IMR-90 (cell line): ENCODE measurements around the gene GATAD2A. TPM values are rescaled to one million over a fixed set of nuclear protein-coding genes. Genes with fewer than 3 reads are reported as not detected.

Source experiments
- ATAC-seq: fragments of 200-7000 bp; cut with Tn5 transposase; 2 replicates; pipeline ENCODE4 v1.9.1; 2020; ENCODE audit warnings: low read depth, mild to moderate bottlenecking, moderate library complexity
- BruUV-seq: library from RNA; stranded (reverse); fragments of 400-500 nt; replicated peaks from 2 replicates; lab custom pipeline; 2021; lab: Mats Ljungman, UMichigan
- CTCF ChIA-PET: fragments of 300-600 bp; formaldehyde crosslinking; extraction: SDS; loops from one replicate; lab custom pipeline; 2021; ENCODE audit warnings: antibody characterized with exemption; lab: Yijun Ruan, JAX
- POLR2A ChIA-PET: fragments of 300-600 bp; sonication (Branson Sonifier 250); formaldehyde crosslinking; loops from one replicate; lab custom pipeline; 2022; ENCODE audit warnings: antibody characterized with exemption; ENCODE audit not compliant: unreplicated experiment; lab: Charles Lee
- DNase-seq: peaks from one replicate; pipeline ENCODE4 v3.0.0; 2013
- H2AFZ ChIP-seq: replicated peaks from 2 replicates; pipeline ENCODE3; 2013; ENCODE audit warnings: low read length, mild to moderate bottlenecking; ENCODE audit not compliant: poor library complexity
- H2AK5ac ChIP-seq: 2 replicates; pipeline ENCODE4 v1.6.1; 2013; ENCODE audit warnings: low read depth, low read length, inconsistent platforms
- H2AK9ac ChIP-seq: replicated peaks from 2 replicates; pipeline ENCODE3; 2013; ENCODE audit warnings: mild to moderate bottlenecking, low read depth, low read length, moderate library complexity; ENCODE audit not compliant: poor library complexity
- H2BK120ac ChIP-seq: 2 replicates; pipeline ENCODE4 v1.6.1; 2013; ENCODE audit warnings: low read depth, low read length, inconsistent platforms
- H2BK15ac ChIP-seq: 3 replicates; pipeline ENCODE4 v1.6.1; 2013; ENCODE audit warnings: low read depth, low read length, inconsistent platforms
- H2BK20ac ChIP-seq: 2 replicates; pipeline ENCODE4 v1.6.1; 2013; ENCODE audit warnings: low read depth, mild to moderate bottlenecking, inconsistent platforms, low read length, moderate library complexity
- H2BK5ac ChIP-seq: 2 replicates; pipeline ENCODE4 v1.6.1; 2013; ENCODE audit warnings: mild to moderate bottlenecking, low read depth, low read length, inconsistent platforms; ENCODE audit not compliant: poor library complexity, severe bottlenecking
- H3K14ac ChIP-seq: replicated peaks from 2 replicates; pipeline ENCODE4 v1.6.1; 2013; ENCODE audit warnings: low read depth, low read length, inconsistent platforms
- H3K18ac ChIP-seq: 2 replicates; pipeline ENCODE4 v1.6.1; 2013; ENCODE audit warnings: low read depth, low read length, control low read depth
- H3K23ac ChIP-seq: 2 replicates; pipeline ENCODE4 v1.6.1; 2013; ENCODE audit warnings: low read depth, low read length, inconsistent platforms
- H3K27ac ChIP-seq: 2 replicates; pipeline ENCODE4 v1.5.1; 2013; ENCODE audit warnings: mild to moderate bottlenecking, control low read depth, low read length; ENCODE audit not compliant: insufficient read depth
- H3K27me3 ChIP-seq: 2 replicates; pipeline ENCODE4 v1.6.1; 2013; ENCODE audit warnings: low read length; ENCODE audit not compliant: control insufficient read depth, insufficient read depth
- H3K36me3 ChIP-seq: 2 replicates; pipeline ENCODE4 v1.6.1; 2013; ENCODE audit warnings: low read length, mixed read lengths; ENCODE audit not compliant: control insufficient read depth, insufficient read depth
- H3K4ac ChIP-seq: 2 replicates; pipeline ENCODE4 v1.6.1; 2013; ENCODE audit warnings: low read depth, low read length, inconsistent platforms
- H3K4me1 ChIP-seq: 2 replicates; pipeline ENCODE4 v1.6.1; 2013; ENCODE audit warnings: low read length, mixed read lengths; ENCODE audit not compliant: control insufficient read depth, insufficient read depth
- H3K4me2 ChIP-seq: 2 replicates; pipeline ENCODE4 v1.6.1; 2013; ENCODE audit warnings: low read depth, mild to moderate bottlenecking, control low read depth, low read length, moderate library complexity
- H3K4me3 ChIP-seq: 2 replicates; pipeline ENCODE4 v1.5.1; 2013; ENCODE audit warnings: low read depth, mild to moderate bottlenecking, control low read depth, low read length, moderate library complexity; ENCODE audit not compliant: insufficient read depth
- H3K56ac ChIP-seq: 2 replicates; pipeline ENCODE4 v1.6.1; 2013; ENCODE audit warnings: low read length, inconsistent platforms; ENCODE audit not compliant: insufficient read depth; ENCODE audit errors: extremely low read depth
- H3K79me1 ChIP-seq, 2 experiments: 2 replicates each; pipeline ENCODE4 v1.6.1; 2013; ENCODE audit warnings: low read length in 2 of 2, inconsistent platforms in 1 of 2, low read depth in 1 of 2
- H3K9ac ChIP-seq: 2 replicates; pipeline ENCODE4 v1.6.1; 2013; ENCODE audit warnings: low read depth, low read length, control low read depth
- H3K9me1 ChIP-seq: 2 replicates; pipeline ENCODE4 v1.6.1; 2013; ENCODE audit warnings: low read length, inconsistent platforms; ENCODE audit not compliant: insufficient read depth
- H3K9me3 ChIP-seq: 2 replicates; pipeline ENCODE4 v1.6.1; 2013; ENCODE audit warnings: low read length; ENCODE audit not compliant: control insufficient read depth, insufficient read depth
- H4K20me1 ChIP-seq: 2 replicates; pipeline ENCODE4 v1.6.1; 2013; ENCODE audit warnings: low read length, inconsistent platforms; ENCODE audit not compliant: insufficient read depth
- H4K5ac ChIP-seq: 2 replicates; pipeline ENCODE4 v1.6.1; 2013; ENCODE audit warnings: mild to moderate bottlenecking, low read depth, low read length, control low read depth
- H4K8ac ChIP-seq, 2 experiments: 2 replicates each; pipeline ENCODE4 v1.6.1; 2013; ENCODE audit warnings: low read depth in 2 of 2, low read length in 2 of 2, control low read depth in 1 of 2, inconsistent platforms in 1 of 2
- H4K91ac ChIP-seq: 2 replicates; pipeline ENCODE4 v1.6.1; 2013; ENCODE audit warnings: low read depth, low read length, inconsistent platforms; ENCODE audit not compliant: insufficient read depth
- BHLHE40 ChIP-seq: fragments of 150-350 bp; IDR thresholded peaks from 2 replicates; pipeline ENCODE4 v1.6.1; 2016; ENCODE audit warnings: mild to moderate bottlenecking, low read depth, low read length
- CEBPB ChIP-seq: IDR thresholded peaks from 2 replicates; pipeline ENCODE4 v1.6.1; 2012; ENCODE audit warnings: low read depth, low read length, improper control_type of control experiment
- CHD1 ChIP-seq: IDR thresholded peaks from 2 replicates; pipeline ENCODE4 v1.6.1; 2012; ENCODE audit warnings: low read depth, low read length, improper control_type of control experiment
- CTCF ChIP-seq: conservative IDR thresholded peaks from 2 replicates; pipeline ENCODE4 v1.5.1; 2012; ENCODE audit warnings: mild to moderate bottlenecking, low read depth, low read length, improper control_type of control experiment
- ELK1 ChIP-seq: fragments of 150-350 bp; IDR thresholded peaks from 2 replicates; pipeline ENCODE4 v1.6.1; 2016; ENCODE audit warnings: low read depth, mild to moderate bottlenecking, low read length, moderate library complexity, borderline replicate concordance
- FOS ChIP-seq: fragments of 150-350 bp; IDR thresholded peaks from 2 replicates; pipeline ENCODE4 v1.6.1; 2016; ENCODE audit warnings: low read depth, low read length
- MAFK ChIP-seq: IDR thresholded peaks from 2 replicates; pipeline ENCODE4 v1.6.1; 2012; ENCODE audit warnings: low read depth, low read length, improper control_type of control experiment
- MAZ ChIP-seq: IDR thresholded peaks from 2 replicates; pipeline ENCODE4 v1.6.1; 2012; ENCODE audit warnings: low read depth, mild to moderate bottlenecking, low read length, improper control_type of control experiment, moderate library complexity, borderline replicate concordance
- MXI1 ChIP-seq: IDR thresholded peaks from 2 replicates; pipeline ENCODE4 v1.6.1; 2012; ENCODE audit warnings: low read depth, mild to moderate bottlenecking, low read length, moderate library complexity, borderline replicate concordance
- NFE2L2 ChIP-seq: fragments of 150-350 bp; IDR thresholded peaks from 2 replicates; pipeline ENCODE4 v1.6.1; 2016; ENCODE audit warnings: low read depth, mild to moderate bottlenecking, low read length
- POLR2A ChIP-seq: IDR thresholded peaks from 2 replicates; pipeline ENCODE4 v1.6.1; 2012; ENCODE audit warnings: mild to moderate bottlenecking, low read depth, low read length
- RAD21 ChIP-seq: IDR thresholded peaks from 2 replicates; pipeline ENCODE4 v1.6.1; 2012; ENCODE audit warnings: low read length, improper control_type of control experiment
- RCOR1 ChIP-seq: IDR thresholded peaks from 2 replicates; pipeline ENCODE4 v1.6.1; 2012; ENCODE audit warnings: mild to moderate bottlenecking, low read length, improper control_type of control experiment; ENCODE audit not compliant: insufficient replicate concordance
- RFX5 ChIP-seq: IDR thresholded peaks from 2 replicates; pipeline ENCODE4 v1.8.0; 2012; ENCODE audit warnings: low read depth, mild to moderate bottlenecking, low read length, moderate library complexity
- SMC3 ChIP-seq: fragments of 150-350 bp; IDR thresholded peaks from 2 replicates; pipeline ENCODE4 v1.6.1; 2016; ENCODE audit warnings: low read depth, mild to moderate bottlenecking, antibody characterized with exemption, low read length, moderate library complexity
- USF2 ChIP-seq: fragments of 150-350 bp; IDR thresholded peaks from 2 replicates; pipeline ENCODE4 v1.6.1; 2017; ENCODE audit warnings: mild to moderate bottlenecking, antibody characterized with exemption, low read length, low read depth
- WGBS, 2 experiments: methylation state at CpG; one replicate each; pipeline versions ENCODE4 v1.1.5 to v1.1.7; 2013; ENCODE audit warnings: missing lambda C conversion rate in 2 of 2; ENCODE audit not compliant: insufficient read length in 1 of 2; ENCODE audit errors: extremely low coverage in 2 of 2; 5-methylcytosine and 5-hydroxymethylcytosine counted together
- dilution Hi-C: fragments of 300-500 bp; cut with HindIII; formaldehyde crosslinking; loops from one replicate; pipeline ENCODE4 v1.14.3; 2018; ENCODE audit warnings: low sequenced_read_pairs; ENCODE audit not compliant: unreplicated experiment
- in situ Hi-C: fragments of 300-500 bp; cut with MboI; formaldehyde crosslinking; loops from 3 replicates; pipeline ENCODE4 v1.14.3; 2019; ENCODE audit warnings: low sequenced_read_pairs, inconsistent platforms, mixed read lengths
- intact Hi-C: fragments of 100-400 bp; cut with micrococcal nuclease; formaldehyde crosslinking; loops from 2 replicates; pipeline ENCODE4 v1.10.0; 2022
- polyA plus RNA-seq, 3 experiments: library from polyadenylated mRNA; depleted of rRNA; stranded (reverse); fragments of >200 nt; gene quantifications; 2 replicates each; pipeline ENCODE4 v1.2.3, GENCODE V29; 2012; ENCODE audit warnings: low replicate concordance in 1 of 3
- total RNA-seq: library from RNA; depleted of rRNA; stranded (reverse); fragments of >200 nt; gene quantifications from 2 replicates; pipeline ENCODE4 v1.2.3, GENCODE V29; 2012

Gene GATAD2A
- total and polyA plus RNA-seq, 2 of the 4 experiments (the other 2 are of a cell fraction) = 23.5 to 33.2 TPM

GRCh38 chr19:19500975-19501644 is 95.6 kb downstream of the GATAD2A start:
- ChIA-PET POLR2A (no interaction called here), CTCF (no interaction called here)
- Histone ChIP-seq H4K20me1 (peaks cover 3% of the 10 kb centered on the region), H4K8ac (no peak overlapping the region), H2BK120ac (no peak overlapping the region), H3K79me1 (peaks cover 9 to 26% of the 10 kb centered on the region in 2 experiments; a peak in 3 of 4 replicates), H3K18ac (no peak overlapping the region), H3K56ac (no peak overlapping the region), H3K9me1 (no peaks in the 10 kb centered on the region; the same call in 1 of the 2 replicates), H3K14ac (no peak overlapping the region), H2AK9ac (no peak overlapping the region), H2BK5ac (no peak overlapping the region), H3K27me3 (no peaks in the 10 kb centered on the region), H3K27ac (no peak overlapping the region), H2AK5ac (no peak overlapping the region), H3K4me2 (no peak overlapping the region), H3K4ac (no peak overlapping the region), H3K9me3 (no peaks in the 10 kb centered on the region), H3K23ac (no peak overlapping the region), H2BK15ac (no peak overlapping the region), H4K91ac (no peak overlapping the region), H3K4me3 (no peak overlapping the region), H2AFZ (no peak overlapping the region), H3K4me1 (no peaks in the 10 kb centered on the region), H3K36me3 (peaks cover 81% of the 10 kb centered on the region), H3K9ac (no peak overlapping the region), H4K5ac (no peak overlapping the region), H2BK20ac (no peak overlapping the region)
- DNase-seq (no peak), ATAC-seq (no peak)
- no peak for TF ChIP-seq NFE2L2
- TF ChIP-seq FOS = no peak
- TF ChIP-seq CEBPB = no peak
- no peak for TF ChIP-seq RFX5
- TF ChIP-seq MAZ = no peak
- TF ChIP-seq RCOR1 = no peak
- no peak for TF ChIP-seq POLR2A
- no peak for TF ChIP-seq ELK1
- TF ChIP-seq MXI1 = no peak
- TF ChIP-seq RAD21 = no peak
- no peak for TF ChIP-seq CTCF
- no peak for TF ChIP-seq CHD1
- TF ChIP-seq MAFK = no peak
- no peak for TF ChIP-seq BHLHE40
- no peak for TF ChIP-seq SMC3
- no peak for TF ChIP-seq USF2
- in situ Hi-C loops (no loop called here), intact Hi-C loops (no loop called here), dilution Hi-C loops (no loop called here)
- WGBS, 2 experiments = 88% methylated on average over 25 of the region's 34 CpGs; no CpG with 5 or more reads in 1 of the 2 experiments
- no TSS peak for BruUV-seq
